H9 (cell line): Measurements from ENCODE around the gene CD151. TPM values are rescaled to one million over a fixed set of nuclear protein-coding genes. Genes with fewer than 3 reads are reported as not detected.

Experiments used
- DNase-seq: peaks from one replicate; pipeline ENCODE4 v3.0.0-alpha.2; 2017
- H2AFZ ChIP-seq: one replicate; pipeline ENCODE4 v1.6.1; 2013; ENCODE audit warnings: mild to moderate bottlenecking, low read length, control low read depth, moderate library complexity
- H2AK5ac ChIP-seq: 2 replicates; pipeline ENCODE4 v1.6.1; 2013; ENCODE audit warnings: low read length, control low read depth, mixed read lengths; ENCODE audit not compliant: insufficient read length
- H2BK120ac ChIP-seq: one replicate; pipeline ENCODE4 v1.6.1; 2013; ENCODE audit warnings: low read depth, mild to moderate bottlenecking, low read length, control low read depth, inconsistent platforms; ENCODE audit not compliant: poor library complexity, severe bottlenecking
- H2BK12ac ChIP-seq: 2 replicates; pipeline ENCODE4 v1.6.1; 2013; ENCODE audit warnings: low read length, control low read depth, mixed read lengths, low read depth; ENCODE audit not compliant: insufficient read length
- H2BK15ac ChIP-seq: 2 replicates; pipeline ENCODE4 v1.6.1; 2013; ENCODE audit warnings: low read depth, low read length, control low read depth
- H2BK20ac ChIP-seq: one replicate; pipeline ENCODE4 v1.6.1; 2013; ENCODE audit warnings: low read depth, mild to moderate bottlenecking, low read length, control low read depth, inconsistent platforms; ENCODE audit not compliant: poor library complexity, severe bottlenecking
- H2BK5ac ChIP-seq: 2 replicates; pipeline ENCODE4 v1.6.1; 2013; ENCODE audit warnings: low read length, control low read depth, mixed read lengths; ENCODE audit not compliant: insufficient read length
- H3K14ac ChIP-seq: 2 replicates; pipeline ENCODE4 v1.6.1; 2013; ENCODE audit warnings: low read length, control low read depth; ENCODE audit not compliant: insufficient read depth
- H3K18ac ChIP-seq: 2 replicates; pipeline ENCODE4 v1.6.1; 2013; ENCODE audit warnings: low read depth, mild to moderate bottlenecking, mixed read lengths, low read length, control low read depth; ENCODE audit not compliant: insufficient read length
- H3K23ac ChIP-seq: 2 replicates; pipeline ENCODE4 v1.6.1; 2013; ENCODE audit warnings: low read length, control low read depth, mixed read lengths, low read depth; ENCODE audit not compliant: insufficient read length
- H3K23me2 ChIP-seq: 2 replicates; pipeline ENCODE4 v1.6.1; 2013; ENCODE audit warnings: low read depth, mild to moderate bottlenecking, mixed read lengths, low read length, control low read depth; ENCODE audit not compliant: insufficient read length, poor library complexity, severe bottlenecking
- H3K27ac ChIP-seq: 2 replicates; pipeline ENCODE4 v1.5.1; 2013; ENCODE audit warnings: low read length, control low read depth, mixed read lengths, low read depth; ENCODE audit not compliant: insufficient read length
- H3K27me3 ChIP-seq: 2 replicates; pipeline ENCODE4 v1.6.1; 2013; ENCODE audit warnings: low read length, control low read depth, inconsistent platforms; ENCODE audit not compliant: insufficient read depth
- H3K4ac ChIP-seq: 2 replicates; pipeline ENCODE4 v1.6.1; 2013; ENCODE audit warnings: low read depth, mild to moderate bottlenecking, control low read depth, inconsistent platforms, low read length, moderate library complexity
- H3K4me1 ChIP-seq: 2 replicates; pipeline ENCODE4 v1.6.1; 2013; ENCODE audit warnings: low read length, control low read depth, inconsistent platforms; ENCODE audit not compliant: insufficient read depth
- H3K4me2 ChIP-seq: 2 replicates; pipeline ENCODE4 v1.6.1; 2013; ENCODE audit warnings: low read length, control low read depth, mixed read lengths; ENCODE audit not compliant: insufficient read length, insufficient read depth
- H3K56ac ChIP-seq: 2 replicates; pipeline ENCODE4 v1.6.1; 2013; ENCODE audit warnings: low read depth, mild to moderate bottlenecking, mixed read lengths, low read length, control low read depth; ENCODE audit not compliant: insufficient read length
- H3K79me1 ChIP-seq: 2 replicates; pipeline ENCODE4 v1.6.1; 2013; ENCODE audit warnings: low read depth, mild to moderate bottlenecking, moderate library complexity, low read length, control low read depth, inconsistent platforms; ENCODE audit not compliant: insufficient read depth, poor library complexity, severe bottlenecking
- H3K79me2 ChIP-seq: 2 replicates; pipeline ENCODE4 v1.6.1; 2013; ENCODE audit warnings: low read length, control low read depth, inconsistent platforms; ENCODE audit not compliant: insufficient read depth
- H3K9ac ChIP-seq: 2 replicates; pipeline ENCODE4 v1.6.1; 2013; ENCODE audit warnings: low read length, control low read depth, mixed read lengths; ENCODE audit not compliant: insufficient read length; ENCODE audit errors: extremely low read depth
- H3K9me3 ChIP-seq: one replicate; pipeline ENCODE4 v1.6.1; 2013; ENCODE audit warnings: low read depth, low read length, inconsistent platforms; ENCODE audit not compliant: control insufficient read depth
- H3T11ph ChIP-seq: one replicate; pipeline ENCODE4 v1.6.1; 2013; ENCODE audit warnings: mild to moderate bottlenecking, low read length, control low read depth, inconsistent platforms
- H4K20me1 ChIP-seq: one replicate; pipeline ENCODE4 v1.6.1; 2013; ENCODE audit not compliant: control insufficient read depth, insufficient read length, insufficient read depth
- H4K5ac ChIP-seq: 2 replicates; pipeline ENCODE4 v1.6.1; 2013; ENCODE audit warnings: low read depth, mild to moderate bottlenecking, mixed read lengths, low read length, control low read depth; ENCODE audit not compliant: insufficient read length
- H4K8ac ChIP-seq: replicated peaks from 2 replicates; pipeline ENCODE4 v1.6.1; 2013; ENCODE audit warnings: low read length, control low read depth, mixed read lengths, low read depth; ENCODE audit not compliant: insufficient read length
- H4K91ac ChIP-seq: 2 replicates; pipeline ENCODE4 v1.6.1; 2013; ENCODE audit warnings: low read depth, mild to moderate bottlenecking, moderate library complexity, mixed read lengths, low read length, control low read depth; ENCODE audit not compliant: insufficient read length
- H3K27ac Mint-ChIP-seq, 3 experiments: 2 replicates in 2 of 3; 3 replicates in 1 of 3; pipeline ENCODE4 v1.8.0; 2020 to 2021; ENCODE audit warnings: mixed read lengths in 3 of 3, mild to moderate bottlenecking in 1 of 3, moderate library complexity in 1 of 3
- H3K27me3 Mint-ChIP-seq: 2 replicates; pipeline ENCODE4 v1.8.0; 2021; ENCODE audit warnings: low read depth, mild to moderate bottlenecking, moderate library complexity, mixed read lengths
- H3K36me3 Mint-ChIP-seq, 3 experiments: 2 replicates in 2 of 3; 3 replicates in 1 of 3; pipeline ENCODE4 v1.8.0; 2020 to 2021; ENCODE audit warnings: low read depth in 3 of 3, mixed read lengths in 3 of 3; ENCODE audit not compliant: insufficient read depth in 1 of 3
- H3K4me1 Mint-ChIP-seq, 2 experiments: 2 replicates each; pipeline ENCODE4 v1.8.0; 2020; ENCODE audit warnings: mixed read lengths in 2 of 2
- H3K4me3 Mint-ChIP-seq, 2 experiments: 2 replicates in 1 of 2; 3 replicates in 1 of 2; pipeline ENCODE4 v1.8.0; 2020 to 2021; ENCODE audit warnings: mild to moderate bottlenecking in 2 of 2, mixed read lengths in 2 of 2, moderate library complexity in 1 of 2
- H3K9me3 Mint-ChIP-seq, 2 experiments: 2 replicates in 1 of 2; 3 replicates in 1 of 2; pipeline ENCODE4 v1.8.0; 2020; ENCODE audit warnings: mild to moderate bottlenecking in 2 of 2, mixed read lengths in 2 of 2, moderate library complexity in 1 of 2
- CTCF ChIP-seq: fragments of 200-600 bp; sonication (generic); conservative IDR thresholded peaks from 3 replicates; pipeline ENCODE4 v1.8.0; 2021; ENCODE audit warnings: antibody characterized with exemption, mild to moderate bottlenecking
- WGBS: extraction: QIAGEN DNeasy Blood & Tissue Kit; methylation state at CpG from one replicate; pipeline ENCODE4 v1.1.7; 2013; ENCODE audit warnings: missing lambda C conversion rate, low lambda C conversion rate, mixed read lengths; ENCODE audit not compliant: insufficient read length; ENCODE audit errors: extremely low coverage; 5-methylcytosine and 5-hydroxymethylcytosine counted together
- total RNA-seq: library from RNA; stranded (reverse); gene quantifications from 2 replicates; pipeline ENCODE4 v1.2.1, GENCODE V29; 2021

The CD151 gene
- total RNA-seq, 1 experiment from 2014 or later, result 138 TPM

- Histone ChIP-seq H4K91ac (no peak overlapping the region), H4K5ac (no peak overlapping the region), H3K4me1 (no peaks in the 10 kb centered on the region; the same call in 1 of the 2 replicates), H3K9ac (no peak overlapping the region), H2BK20ac (no peak overlapping the region), H2AK5ac (no peak overlapping the region), H3K9me3 (no peaks in the 10 kb centered on the region), H3K23me2 (no peaks in the 10 kb centered on the region), H4K8ac (no peak overlapping the region), H4K20me1 (no peaks in the 10 kb centered on the region), H2BK5ac (no peak overlapping the region), H3K79me2 (no peaks in the 10 kb centered on the region), H3K79me1 (no peaks in the 10 kb centered on the region), H3K18ac (no peak overlapping the region), H3K23ac (no peak overlapping the region), H3K56ac (no peak overlapping the region), H2AFZ (no peak overlapping the region), H2BK12ac (no peak overlapping the region), H3K14ac (no peak overlapping the region), H2BK120ac (no peak overlapping the region), H3K4ac (no peak overlapping the region), H3K27ac (no peak overlapping the region), H2BK15ac (no peak overlapping the region), H3K27me3 (no peaks in the 10 kb centered on the region), H3T11ph (no peak overlapping the region), H3K4me2 (no peak overlapping the region)
- Mint-ChIP-seq H3K36me3 (peaks cover 3 to 17% (median 15%) of the 10 kb centered on the region in 3 experiments; a peak in 5 of 7 replicates), H3K4me1 (peaks cover 18 to 37% of the 10 kb centered on the region in 2 experiments), H3K27me3 (peaks cover 11% of the 10 kb centered on the region), H3K27ac (no peak overlapping the region), H3K9me3 (no peaks in the 10 kb centered on the region), H3K4me3 (no peak overlapping the region; a peak in 1 of 5 replicates)
- no peak for DNase-seq
- WGBS, result no CpG with 5 or more reads among the region's 11 CpGs
- no peak for TF ChIP-seq CTCF
Measured at GRCh38 chr11:864898-865297, 32.1 kb downstream of the CD151 start.
